Measurements from ENCODE around the gene OBSCN.

GRCh38 chr1:228343191-228343661 is 135.4 kb downstream of the OBSCN start:
- TF ChIP-seq CTCF (conservative IDR thresholded peaks at IDR 0.05; ENCODE audit: low read depth, low read length) (no peak), EZH2 (IDR thresholded peaks at IDR 0.05; ENCODE audit: low read length, unreplicated experiment) (no peak)

Measured in PC-3 (cell line).